ENCODE measurements around the gene OR2B2.

Gene OR2B2

DNA sequence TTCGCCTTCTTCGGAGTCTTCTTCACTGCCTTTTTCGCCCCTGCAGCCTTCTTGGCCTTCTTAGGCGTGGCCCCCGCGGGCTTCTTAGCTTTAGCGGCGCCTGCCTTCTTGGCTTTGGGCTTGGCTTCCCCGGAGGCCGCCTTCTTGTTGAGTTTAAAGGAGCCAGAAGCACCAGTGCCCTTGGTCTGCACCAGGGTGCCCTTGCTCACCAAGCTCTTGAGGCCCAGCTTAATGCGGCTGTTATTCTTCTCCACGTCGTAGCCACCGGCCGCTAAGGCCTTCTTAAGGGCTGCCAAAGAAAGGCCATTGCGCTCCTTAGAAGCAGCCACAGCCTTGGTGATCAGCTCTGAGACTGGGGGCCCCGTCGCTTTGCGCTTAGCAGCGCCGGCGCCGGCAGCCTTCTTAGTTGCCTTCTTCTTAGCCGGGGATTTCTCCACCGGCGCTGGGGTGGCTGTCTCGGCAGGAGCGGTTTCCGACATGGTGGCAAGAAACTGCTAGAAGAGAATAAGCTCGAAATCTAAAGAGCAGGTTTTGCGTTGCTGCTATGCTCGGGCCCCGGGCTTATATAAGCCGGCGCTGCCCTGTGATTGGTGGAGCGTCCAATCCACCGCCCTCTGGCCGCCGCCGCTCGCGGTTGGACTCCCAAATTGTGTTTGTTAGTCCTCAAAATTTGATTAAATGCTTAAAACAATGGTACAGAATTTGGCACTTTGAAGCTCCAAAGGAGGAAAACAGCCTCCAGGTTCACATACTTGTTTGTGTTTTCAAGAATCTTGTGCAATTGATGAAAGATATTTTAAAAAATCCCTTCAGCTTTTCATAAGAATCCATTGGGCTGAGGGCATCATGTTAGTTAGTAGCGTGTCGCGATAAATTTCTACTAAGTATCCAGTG is 44.9 kb downstream of the OR2B2 start:
- no peak for DNase-seq (ENCODE audit: low read depth, low spot score)

- no peak for DNase-seq (ENCODE audit: low read depth, low spot score)
Observed at GRCh38 chr6:27866357-27867050, 45.7 kb downstream of the OR2B2 start.

DNA sequence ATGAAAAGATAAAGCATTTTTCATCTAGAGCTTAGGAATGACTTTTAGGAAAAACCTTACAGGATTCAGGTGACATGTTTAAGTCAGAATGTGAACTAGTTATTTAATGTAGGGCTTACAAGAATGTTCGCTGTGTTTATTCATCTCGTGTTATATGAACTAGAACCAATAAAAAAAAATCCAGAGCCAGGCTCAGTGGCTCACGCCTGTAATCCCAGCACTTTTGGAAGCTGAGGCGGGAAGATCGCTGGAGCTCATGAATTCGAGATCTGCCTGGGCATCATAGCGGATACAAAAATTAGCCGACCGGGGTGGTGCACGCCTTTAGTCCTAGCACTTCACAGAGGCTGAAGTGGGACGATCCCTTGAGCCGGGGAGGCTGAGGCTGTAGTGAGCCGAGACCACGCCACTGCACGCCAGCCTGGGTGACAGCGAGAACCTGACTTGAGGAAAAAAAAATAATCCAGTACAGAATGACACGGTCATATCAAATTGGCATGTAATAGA is 46.3 kb downstream of the OR2B2 start:
- DNase-seq (ENCODE audit: low read depth, low spot score): no peak

GRCh38 chr6:27864906-27865849 is 47.0 kb downstream of the OR2B2 start:
- no peak for DNase-seq (ENCODE audit: low read depth, low spot score)

- no peak for DNase-seq (ENCODE audit: low read depth, low spot score)
Observed at GRCh38 chr6:27863962-27864905, 48.0 kb downstream of the OR2B2 start.

GRCh38 chr6:27862396-27863066 is 49.7 kb downstream of the OR2B2 start:
- DNase-seq (ENCODE audit: low read depth, low spot score): no peak

GRCh38 chr6:27861861-27862260 is 50.3 kb downstream of the OR2B2 start:
- no peak for DNase-seq (ENCODE audit: low read depth, low spot score)

GRCh38 chr6:27861276-27861840 is 50.8 kb downstream of the OR2B2 start:
- no peak for DNase-seq (ENCODE audit: low read depth, low spot score)
